ENCODE results near the gene TLR1. TPM values are rescaled to one million over a fixed set of nuclear protein-coding genes. Genes with fewer than 3 reads are reported as not detected.
A peak's percentile ranks its signal among the peaks of the same experiment; 100 is the strongest.
"Not testable (repeated sequence)": the region's sequence is repeated elsewhere in the genome, so short reads cannot be mapped to it uniquely, and the experiment has no call there.

TLR1 gene
- total and polyA plus RNA-seq, 2 donors from 2014 or later, result 1.8 to 18.0 TPM

- intact Hi-C loops (cut with DNase I), result no loop called here
- TF ChIP-seq, protein P1, sequence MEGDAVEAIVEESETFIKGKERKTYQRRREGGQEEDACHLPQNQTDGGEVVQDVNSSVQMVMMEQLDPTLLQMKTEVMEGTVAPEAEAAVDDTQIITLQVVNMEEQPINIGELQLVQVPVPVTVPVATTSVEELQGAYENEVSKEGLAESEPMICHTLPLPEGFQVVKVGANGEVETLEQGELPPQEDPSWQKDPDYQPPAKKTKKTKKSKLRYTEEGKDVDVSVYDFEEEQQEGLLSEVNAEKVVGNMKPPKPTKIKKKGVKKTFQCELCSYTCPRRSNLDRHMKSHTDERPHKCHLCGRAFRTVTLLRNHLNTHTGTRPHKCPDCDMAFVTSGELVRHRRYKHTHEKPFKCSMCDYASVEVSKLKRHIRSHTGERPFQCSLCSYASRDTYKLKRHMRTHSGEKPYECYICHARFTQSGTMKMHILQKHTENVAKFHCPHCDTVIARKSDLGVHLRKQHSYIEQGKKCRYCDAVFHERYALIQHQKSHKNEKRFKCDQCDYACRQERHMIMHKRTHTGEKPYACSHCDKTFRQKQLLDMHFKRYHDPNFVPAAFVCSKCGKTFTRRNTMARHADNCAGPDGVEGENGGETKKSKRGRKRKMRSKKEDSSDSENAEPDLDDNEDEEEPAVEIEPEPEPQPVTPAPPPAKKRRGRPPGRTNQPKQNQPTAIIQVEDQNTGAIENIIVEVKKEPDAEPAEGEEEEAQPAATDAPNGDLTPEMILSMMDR (IDR thresholded peaks at IDR 0.05; ENCODE audit: borderline replicate concordance, extremely low read depth, insufficient read depth), result no peak
- no peak for FAIRE-seq
- Histone ChIP-seq H3K36me3 (ENCODE audit: control insufficient read depth in 2 of 3, insufficient read depth in 3 of 3, low read length in 3 of 3) (no peaks in the 10 kb centered on the region), H3K9ac (ENCODE audit: low read length in 3 of 3) (no peak overlapping the region), H3K4me3 (ENCODE audit: low read length in 3 of 3) (no peak overlapping the region), H3K9me3 (ENCODE audit: control insufficient read depth in 2 of 3, insufficient read depth in 1 of 3, low read length in 3 of 3) (no peaks in the 10 kb centered on the region), H3K27ac (ENCODE audit: low read depth in 2 of 2, low read length in 2 of 2) (no peak overlapping the region), H3K4me1 (ENCODE audit: control insufficient read depth in 2 of 3, insufficient read depth in 2 of 3, low read depth in 1 of 3, low read length in 3 of 3) (no peaks in the 10 kb centered on the region), H3K27me3 (ENCODE audit: control insufficient read depth, insufficient read depth, low read length) (no peaks in the 10 kb centered on the region)
- no peak for DNase-seq
Observed at GRCh38 chr4:38769857-38770256, 34.7 kb downstream of the TLR1 start.

- Histone ChIP-seq H3K9me3 (ENCODE audit: control insufficient read depth in 2 of 3, insufficient read depth in 1 of 3, low read length in 3 of 3) (no peaks in the 10 kb centered on the region), H3K4me3 (ENCODE audit: low read length in 3 of 3) (no peak overlapping the region), H3K36me3 (ENCODE audit: control insufficient read depth in 2 of 3, insufficient read depth in 3 of 3, low read length in 3 of 3) (no peaks in the 10 kb centered on the region), H3K27ac (ENCODE audit: low read depth in 2 of 2, low read length in 2 of 2) (no peak overlapping the region), H3K9ac (ENCODE audit: low read length in 3 of 3) (no peak overlapping the region), H3K4me1 (ENCODE audit: control insufficient read depth in 2 of 3, insufficient read depth in 2 of 3, low read depth in 1 of 3, low read length in 3 of 3) (no peaks in the 10 kb centered on the region), H3K27me3 (ENCODE audit: control insufficient read depth, insufficient read depth, low read length) (no peaks in the 10 kb centered on the region)
- TF ChIP-seq, protein P1 (IDR thresholded peaks at IDR 0.05; ENCODE audit: borderline replicate concordance, extremely low read depth, insufficient read depth), result no peak
- intact Hi-C loops (cut with DNase I), result no loop called here
- FAIRE-seq (no peak), DNase-seq (peak in 1 of 5 donors; percentile 30)
Observed at GRCh38 chr4:38769441-38769840, 35.1 kb downstream of the TLR1 start.

GRCh38 chr4:38768968-38769394, 35.6 kb downstream of the TLR1 start:
- intact Hi-C loops (cut with DNase I), result no loop called here
- DNase-seq, result peak in 2 of 5 donors; percentile 31 to 49
- FAIRE-seq, result no peak
- Histone ChIP-seq H3K4me3 (ENCODE audit: low read length in 3 of 3) (no peak overlapping the region), H3K9ac (ENCODE audit: low read length in 3 of 3) (no peak overlapping the region), H3K36me3 (ENCODE audit: control insufficient read depth in 2 of 3, insufficient read depth in 3 of 3, low read length in 3 of 3) (no peaks in the 10 kb centered on the region), H3K9me3 (ENCODE audit: control insufficient read depth in 2 of 3, insufficient read depth in 1 of 3, low read length in 3 of 3) (no peaks in the 10 kb centered on the region), H3K27ac (ENCODE audit: low read depth in 2 of 2, low read length in 2 of 2) (peak overlapping the region in 1 of 2 donors; percentile 32), H3K4me1 (ENCODE audit: control insufficient read depth in 2 of 3, insufficient read depth in 2 of 3, low read depth in 1 of 3, low read length in 3 of 3) (no peaks in the 10 kb centered on the region), H3K27me3 (ENCODE audit: control insufficient read depth, insufficient read depth, low read length) (no peaks in the 10 kb centered on the region)
- TF ChIP-seq, protein P1 (IDR thresholded peaks at IDR 0.05; ENCODE audit: borderline replicate concordance, extremely low read depth, insufficient read depth), result no peak

GRCh38 chr4:38766940-38767339, 37.7 kb downstream of the TLR1 start:
- FAIRE-seq; H3K9ac ChIP-seq (ENCODE audit: low read length in 3 of 3); H3K27me3 ChIP-seq (ENCODE audit: control insufficient read depth, insufficient read depth, low read length); intact Hi-C loops (cut with DNase I); H3K36me3 ChIP-seq (ENCODE audit: control insufficient read depth in 2 of 3, insufficient read depth in 3 of 3, low read length in 3 of 3); DNase-seq; H3K4me1 ChIP-seq (ENCODE audit: control insufficient read depth in 2 of 3, insufficient read depth in 2 of 3, low read depth in 1 of 3, low read length in 3 of 3); H3K9me3 ChIP-seq (ENCODE audit: control insufficient read depth in 2 of 3, insufficient read depth in 1 of 3, low read length in 3 of 3); H3K27ac ChIP-seq (ENCODE audit: low read depth in 2 of 2, low read length in 2 of 2); H3K4me3 ChIP-seq (ENCODE audit: low read length in 3 of 3): not testable (repeated sequence)

Data from kidney (tissue), 14 donors.